OCI-LY3 (cell line): Measurements from ENCODE around the gene KIF25.
"Not testable (repeated sequence)": the region's sequence is repeated elsewhere in the genome, so short reads cannot be mapped to it uniquely, and the experiment has no call there.

Source experiments
- H2AFZ ChIP-seq: fragments of 200-600, 300-600 bp; shearing (Covaris generic); 2 replicates; pipeline ENCODE4 v1.6.0; 2014; ENCODE audit warnings: antibody characterized with exemption, low read depth, low read length
- H3K27ac ChIP-seq: fragments of 200-600, 300-600 bp; sonication (generic); 2 replicates; pipeline ENCODE4 v1.5.1; 2014; ENCODE audit warnings: mild to moderate bottlenecking, low read length, moderate library complexity, mixed read lengths
- H3K27me3 ChIP-seq: fragments of 200-600, 300-600 bp; sonication (generic); 2 replicates; pipeline ENCODE4 v1.6.1; 2014; ENCODE audit warnings: low read depth, low read length, mixed read lengths
- H3K36me3 ChIP-seq: fragments of 200-600, 300-600 bp; sonication (generic); replicated peaks from 2 replicates; pipeline ENCODE3; 2014; ENCODE audit warnings: low read depth, low read length, mixed read lengths
- H3K4me1 ChIP-seq: fragments of 300-600, 200-600 bp; sonication (generic); 2 replicates; pipeline ENCODE4 v1.6.1; 2014; ENCODE audit warnings: low read length, mixed read lengths
- H3K4me2 ChIP-seq: fragments of 200-600, 300-600 bp; sonication (generic); 2 replicates; pipeline ENCODE4 v1.6.1; 2014; ENCODE audit warnings: low read length, mixed read lengths
- H3K4me3 ChIP-seq: fragments of 300-600, 200-600 bp; sonication (generic); 2 replicates; pipeline ENCODE4 v1.5.1; 2014; ENCODE audit warnings: antibody characterized with exemption, mild to moderate bottlenecking, low read length, moderate library complexity
- H3K79me2 ChIP-seq: fragments of 300-600, 200-600 bp; shearing (Covaris generic); 2 replicates; pipeline ENCODE4 v1.6.1; 2014; ENCODE audit warnings: mild to moderate bottlenecking, low read length, mixed read lengths
- H3K9ac ChIP-seq: fragments of 300-600, 200-600 bp; shearing (Covaris generic); 2 replicates; pipeline ENCODE4 v1.6.0; 2014; ENCODE audit warnings: mild to moderate bottlenecking, low read length, moderate library complexity
- H3K9me3 ChIP-seq: fragments of 200-600, 300-600 bp; shearing (Covaris generic); 2 replicates; pipeline ENCODE4 v1.6.1; 2014; ENCODE audit warnings: low read length, mixed read lengths; ENCODE audit not compliant: insufficient read depth
- H4K20me1 ChIP-seq: fragments of 200-600, 300-600 bp; sonication (generic); 2 replicates; pipeline ENCODE4 v1.6.1; 2016; ENCODE audit warnings: low read length, mixed read lengths; ENCODE audit not compliant: insufficient read depth
- CTCF ChIP-seq: fragments of 200-600, 300-600 bp; sonication (generic); IDR thresholded peaks from 2 replicates; pipeline ENCODE4 v1.5.1; 2014; ENCODE audit warnings: antibody characterized with exemption, low read length, low read depth
- EZH2phosphoT487 ChIP-seq: fragments of 200-600 bp; shearing (Covaris generic); IDR thresholded peaks from 2 replicates; pipeline ENCODE4 v1.6.1; 2018; ENCODE audit warnings: antibody characterized with exemption, mixed run types, low read depth

Gene KIF25

GRCh38 chr6:168075787-168076202 lies 78.3 kb downstream of the KIF25 start:
- Histone ChIP-seq H3K27ac (no peak overlapping the region), H3K9ac (no peak overlapping the region), H3K27me3 (no peaks in the 10 kb centered on the region), H3K4me3 (no peak overlapping the region), H2AFZ (no peak overlapping the region), H4K20me1 (no peaks in the 10 kb centered on the region), H3K4me2 (no peak overlapping the region), H3K4me1 (no peaks in the 10 kb centered on the region), H3K9me3 (no peaks in the 10 kb centered on the region), H3K79me2 (no peaks in the 10 kb centered on the region), H3K36me3 (no peaks in the 10 kb centered on the region)
- TF ChIP-seq EZH2phosphoT487 (no peak), CTCF (no peak)

GRCh38 chr6:168077401-168077800 lies 79.9 kb downstream of the KIF25 start:
- H3K4me2 ChIP-seq, H3K36me3 ChIP-seq, H3K79me2 ChIP-seq, H3K27me3 ChIP-seq, H2AFZ ChIP-seq, H3K9me3 ChIP-seq, H3K4me3 ChIP-seq, H3K27ac ChIP-seq, H3K4me1 ChIP-seq, H3K9ac ChIP-seq, H4K20me1 ChIP-seq: not testable (repeated sequence)

- Histone ChIP-seq H3K4me1 (no peaks in the 10 kb centered on the region), H3K4me2 (no peak overlapping the region), H3K36me3 (no peaks in the 10 kb centered on the region), H3K79me2 (no peaks in the 10 kb centered on the region), H3K27me3 (no peaks in the 10 kb centered on the region), H3K4me3 (no peak overlapping the region), H4K20me1 (no peaks in the 10 kb centered on the region), H3K9me3 (no peaks in the 10 kb centered on the region), H3K27ac (no peak overlapping the region), H3K9ac (no peak overlapping the region), H2AFZ (no peak overlapping the region)
- TF ChIP-seq EZH2phosphoT487: no peak
- TF ChIP-seq CTCF: no peak
These were observed 80.9 kb downstream of the KIF25 start for GRCh38 chr6:168078175-168078942.

GRCh38 chr6:168078943-168079405 lies 81.5 kb downstream of the KIF25 start, which contains the start of gene FRMD1:
TSS of gene FRMD1 (minus strand) at chr6:168079212. CDS start at chr6:168079094, 118 bp downstream.
- no peak within 1 kb of the TSS for H2AFZ ChIP-seq
- no peak for TF ChIP-seq EZH2phosphoT487
- TF ChIP-seq CTCF: no peak
- no peaks in the 10 kb centered on the region for H3K9me3 ChIP-seq
- no peak within 1 kb of the TSS for H3K4me3 ChIP-seq
- H3K9ac ChIP-seq: no peak within 1 kb of the TSS
- H3K79me2 ChIP-seq: no peaks in the 10 kb centered on the region
- H3K4me1 ChIP-seq: no peaks in the 10 kb centered on the region
- no peaks in the 10 kb centered on the region for H3K36me3 ChIP-seq
- no peak within 1 kb of the TSS for H3K27ac ChIP-seq
- H3K27me3 ChIP-seq: no peaks in the 10 kb centered on the region
- H4K20me1 ChIP-seq: no peaks in the 10 kb centered on the region
- H3K4me2 ChIP-seq: no peak within 1 kb of the TSS
